GM19372 (cell line): ENCODE results near the gene RAB11FIP3.

ENCODE experiments used
- ATAC-seq: cut with Tn5 transposase; IDR thresholded peaks from one replicate; pipeline ENCODE4 v1.9.1; 2021; ENCODE audit warnings: mild to moderate bottlenecking, low read depth, moderate library complexity; ENCODE audit not compliant: unreplicated experiment

RAB11FIP3 gene

GRCh38 chr16:548586-548985, 123.1 kb downstream of the RAB11FIP3 start:
- ATAC-seq = no peak

GRCh38 chr16:549544-550263, 124.3 kb downstream of the RAB11FIP3 start:
- no peak for ATAC-seq

DNA sequence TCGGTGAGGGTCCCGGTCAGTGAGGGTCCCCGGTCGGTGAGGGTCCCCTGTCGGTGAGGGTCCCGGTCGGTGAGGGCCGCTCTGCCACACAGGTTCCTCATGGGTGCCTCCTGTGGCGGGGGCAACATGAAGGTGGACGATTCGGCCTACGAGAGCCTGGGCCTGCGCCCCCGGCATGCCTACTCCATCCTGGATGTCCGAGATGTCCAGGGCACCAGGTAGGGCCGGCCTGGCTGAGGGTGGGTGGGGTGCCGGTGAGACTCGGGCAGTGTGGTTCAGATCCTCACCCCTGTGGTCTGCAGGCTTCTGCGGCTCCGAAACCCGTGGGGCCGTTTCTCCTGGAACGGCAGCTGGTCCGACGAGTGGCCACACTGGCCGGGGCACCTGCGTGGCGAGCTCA, 125.8 kb downstream of the RAB11FIP3 start:
- no peak for ATAC-seq

- ATAC-seq = no peak
These were observed 126.7 kb downstream of the RAB11FIP3 start for GRCh38 chr16:552171-552570.

GRCh38 chr16:553601-554296, 128.3 kb downstream of the RAB11FIP3 start:
- ATAC-seq = no peak

- no peak for ATAC-seq
These were observed 128.8 kb downstream of the RAB11FIP3 start for GRCh38 chr16:554297-554621.

GRCh38 chr16:554640-555365, 129.4 kb downstream of the RAB11FIP3 start:
- no peak for ATAC-seq

- no peak for ATAC-seq
These were observed 130.4 kb downstream of the RAB11FIP3 start for GRCh38 chr16:555528-556473.

- no peak for ATAC-seq
These were observed 131.2 kb downstream of the RAB11FIP3 start for GRCh38 chr16:556474-557173.

DNA sequence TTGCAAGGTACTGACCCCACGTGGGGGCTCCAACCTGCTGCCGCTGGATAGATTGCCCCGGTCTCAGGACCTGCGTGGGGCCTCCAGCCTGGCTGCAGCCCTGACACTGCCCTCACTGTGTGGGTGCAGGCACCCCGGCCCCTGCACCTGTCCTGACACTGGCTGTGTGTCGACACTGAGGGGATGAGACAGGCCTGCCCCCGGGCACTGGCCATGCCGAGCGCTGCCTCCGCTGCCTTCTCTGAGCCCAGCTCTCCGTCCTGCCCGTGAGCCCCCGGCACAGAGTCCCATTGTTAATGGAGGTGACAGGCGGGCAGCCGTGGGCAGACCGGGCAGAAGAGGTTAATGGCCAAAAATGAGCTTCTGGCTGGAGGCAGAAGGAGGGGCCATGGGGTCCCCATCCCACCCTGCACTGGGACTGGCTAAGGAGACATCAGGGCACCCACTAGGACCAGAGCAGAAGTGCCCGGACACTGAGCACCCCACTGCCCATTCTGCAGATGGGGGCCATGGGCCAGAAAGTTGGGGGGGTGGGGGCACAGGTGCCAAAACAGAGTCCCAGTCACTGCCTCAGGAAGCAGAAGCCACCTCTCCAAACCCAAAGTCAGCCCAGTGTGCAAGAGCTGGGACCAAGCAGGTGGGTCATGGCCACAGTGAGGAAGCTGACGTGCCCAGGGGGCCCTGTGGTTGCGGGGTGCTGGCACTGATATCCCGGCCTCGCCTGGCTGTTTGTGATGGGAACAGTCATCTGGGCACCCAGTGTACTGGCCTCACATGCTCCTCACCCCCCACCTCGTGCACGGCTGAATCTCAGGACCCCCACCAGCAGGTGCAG, 132.2 kb downstream of the RAB11FIP3 start:
- no peak for ATAC-seq

- ATAC-seq = no peak
These were observed 133.0 kb downstream of the RAB11FIP3 start for GRCh38 chr16:558298-559020.

DNA sequence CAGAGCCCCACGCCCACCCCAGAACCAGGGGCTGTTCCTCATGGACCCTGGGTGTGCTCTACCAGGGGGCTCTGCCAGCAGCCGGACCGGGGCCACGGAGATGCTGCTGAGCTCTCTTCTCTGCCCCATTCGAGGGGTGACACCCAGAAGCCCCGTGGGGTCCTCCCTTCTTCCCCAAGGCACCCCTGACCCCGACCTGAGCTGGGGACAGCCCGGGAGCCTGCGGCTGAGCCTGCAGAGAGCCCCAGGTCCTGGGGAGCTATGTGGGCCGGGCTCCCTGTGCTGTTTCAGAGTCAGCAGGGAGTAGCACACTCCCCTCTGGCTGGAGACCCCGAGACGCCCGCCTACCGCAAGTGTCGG, 133.6 kb downstream of the RAB11FIP3 start:
- no peak for ATAC-seq

- ATAC-seq = no peak
These were observed 134.2 kb downstream of the RAB11FIP3 start for GRCh38 chr16:559411-560203.

GRCh38 chr16:560204-560700, 134.8 kb downstream of the RAB11FIP3 start, which contains the start of gene PRR35:
PRR35 (plus strand) TSS chr16:560394; CDS start chr16:563295, 2,901 bp downstream.
- ATAC-seq = no peak

DNA sequence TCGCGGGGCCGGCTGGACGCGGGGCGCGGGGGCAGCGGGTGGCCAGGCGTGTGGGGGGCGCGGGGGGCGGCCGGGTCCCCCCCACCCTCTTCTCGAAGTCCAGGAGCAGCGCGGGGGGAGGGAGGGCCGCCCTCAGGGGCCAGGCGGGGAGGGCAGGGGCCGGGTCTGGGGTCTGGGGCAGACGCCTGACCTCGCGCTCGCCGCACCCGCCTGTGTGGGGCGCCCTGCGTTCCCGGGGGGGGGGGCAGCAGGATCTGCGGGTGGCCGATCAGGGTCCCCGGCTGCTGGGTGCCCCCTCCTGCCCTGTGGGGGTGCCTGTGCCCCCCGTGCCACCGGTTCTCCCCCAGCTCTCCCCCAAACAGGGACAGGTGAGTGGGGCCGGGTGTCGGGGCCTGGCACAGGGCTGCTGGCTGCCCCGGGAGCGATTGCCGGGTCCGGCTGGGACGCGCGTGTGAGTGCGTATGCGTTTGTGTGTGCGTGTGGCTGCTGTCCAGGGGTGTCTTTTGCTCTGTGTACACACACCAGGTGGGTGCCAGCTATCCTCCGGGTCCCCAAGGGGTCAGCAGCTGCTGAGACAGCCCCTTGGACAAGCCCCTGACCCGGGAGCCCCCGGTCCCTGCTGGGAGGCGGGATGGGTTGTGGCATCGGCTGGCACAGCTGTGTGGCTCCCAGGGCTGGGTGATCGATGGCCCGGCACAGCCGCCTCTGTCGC, 135.4 kb downstream of the RAB11FIP3 start:
- ATAC-seq = no peak

DNA sequence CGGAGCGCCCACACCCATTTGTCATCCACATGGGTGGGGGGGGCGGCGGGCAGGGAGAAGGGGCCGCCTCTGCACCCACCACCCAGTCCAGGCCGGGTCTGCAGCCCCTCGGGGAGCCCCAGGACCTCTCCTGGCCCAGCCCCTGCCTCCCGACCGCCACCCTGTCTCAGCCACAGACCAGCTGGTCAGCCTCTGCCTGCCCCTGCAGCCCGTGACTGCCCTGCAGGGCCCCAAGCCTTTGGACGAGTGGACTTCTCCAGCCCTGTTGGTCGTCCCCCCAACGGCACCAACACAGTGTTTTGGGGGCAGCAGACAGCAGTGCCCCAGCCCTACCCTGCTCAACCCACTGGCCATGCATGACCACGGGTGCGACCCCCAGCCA, 136.0 kb downstream of the RAB11FIP3 start:
- ATAC-seq = no peak
